Stimulated activated CD8-positive, alpha-beta memory T cell treated with anti-CD3 and anti-CD28 coated beads, Interleukin-15, amount 100 ng/mL, for 24 hours (primary cell): ENCODE measurements around the gene FRYL.
"Not testable (repeated sequence)": the region's sequence is repeated elsewhere in the genome, so short reads cannot be mapped to it uniquely, and the experiment has no call there.

ENCODE experiments used
- DNase-seq: peaks from one replicate; pipeline ENCODE4 v3.0.0-alpha.2; 2020; ENCODE audit warnings: low read depth

The FRYL gene

DNA sequence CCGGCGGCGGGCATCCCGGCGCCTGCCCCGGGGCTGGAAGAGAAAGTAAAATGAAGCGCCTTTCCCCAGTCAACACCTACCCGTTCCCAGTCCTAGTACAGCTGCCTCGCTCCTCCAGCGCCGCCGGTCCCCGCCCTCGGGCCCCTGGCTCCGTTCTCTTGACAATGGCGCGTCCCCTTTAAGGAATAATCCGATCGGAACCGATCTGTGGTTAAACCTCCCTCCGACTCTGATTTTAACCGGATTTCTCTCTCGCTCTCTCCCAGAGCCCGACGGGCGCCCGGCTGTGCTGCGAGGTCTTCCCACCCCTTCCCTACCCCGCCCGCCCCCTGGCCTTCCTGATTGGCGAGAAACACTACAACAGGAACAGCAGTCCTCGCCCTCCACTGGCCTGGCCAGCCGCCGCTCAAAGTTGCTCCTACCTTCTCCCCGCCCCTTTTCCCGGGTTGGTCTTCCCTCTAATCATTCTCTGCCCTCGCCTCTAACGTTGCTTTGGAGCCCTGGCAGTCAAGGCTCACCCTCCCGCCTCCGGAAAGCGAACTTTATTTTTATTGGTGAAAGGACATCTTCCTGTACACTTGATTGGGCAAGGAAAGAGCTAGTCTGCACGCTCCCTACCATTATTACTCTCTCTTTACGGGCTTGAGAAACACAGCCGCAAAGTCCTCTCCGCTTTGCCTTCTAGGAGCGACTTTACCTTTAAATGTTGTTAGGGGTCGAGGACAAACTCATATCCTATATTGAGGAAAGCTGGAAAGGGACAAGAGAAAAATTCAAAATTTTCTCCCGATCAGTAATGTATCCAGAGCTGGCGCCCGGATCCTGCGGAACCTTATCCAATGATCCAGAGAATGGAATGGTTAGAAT lies at the start of gene FRYL:
FRYL (minus strand) TSS at position 282 of the 867 bp plus-strand sequence. CDS start 145,869 bp downstream, outside the sequence.
- DNase-seq = peak; percentile 73

GRCh38 chr4:48827622-48828021 lies 47.5 kb upstream of the FRYL start:
- DNase-seq = no peak

GRCh38 chr4:48821431-48821830 lies 41.4 kb upstream of the FRYL start:
- not testable (repeated sequence) for DNase-seq

- no peak for DNase-seq
Measured at GRCh38 chr4:48816971-48817370, 36.9 kb upstream of the FRYL start.

DNA sequence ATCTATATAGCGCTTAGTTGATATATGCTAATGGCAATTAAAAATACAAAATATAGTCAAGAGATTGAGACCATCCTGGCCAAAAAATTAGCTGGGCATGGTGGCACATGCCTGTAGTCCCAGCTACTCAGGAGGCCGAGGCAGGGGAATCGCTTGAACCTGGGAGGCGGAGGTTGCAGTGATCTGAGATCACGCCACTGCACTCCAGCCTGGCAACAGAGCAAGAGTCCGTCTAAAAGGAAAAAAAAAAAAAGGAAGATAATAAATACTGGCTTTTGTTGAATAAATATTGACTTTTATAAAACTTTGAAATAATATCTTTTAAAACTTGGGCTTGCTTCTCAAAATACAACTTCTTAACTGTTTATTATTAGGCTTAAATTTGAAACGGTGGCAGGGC lies 36.2 kb upstream of the FRYL start:
- not testable (repeated sequence) for DNase-seq

GRCh38 chr4:48815483-48815882 lies 35.4 kb upstream of the FRYL start:
- no peak for DNase-seq

DNA sequence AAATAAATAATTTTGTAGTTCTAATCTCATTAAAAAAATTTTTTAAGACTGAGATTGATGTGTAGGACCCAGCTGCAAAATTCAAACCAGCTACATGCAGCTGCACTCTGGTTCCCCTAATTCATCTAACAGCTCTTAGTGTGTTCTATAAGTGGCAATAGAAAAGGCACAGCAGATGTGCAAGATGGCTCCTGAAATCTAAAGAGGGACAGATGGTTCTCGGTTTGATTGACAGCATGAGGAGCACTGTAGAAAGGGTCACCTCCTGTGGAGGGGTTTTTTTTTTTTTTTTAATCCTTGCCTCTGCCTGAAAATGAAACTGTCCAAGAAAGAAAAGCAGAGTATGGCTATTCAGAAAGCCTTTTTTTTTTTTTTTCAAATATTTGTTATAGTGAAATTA lies 33.9 kb upstream of the FRYL start:
- no peak for DNase-seq

DNA sequence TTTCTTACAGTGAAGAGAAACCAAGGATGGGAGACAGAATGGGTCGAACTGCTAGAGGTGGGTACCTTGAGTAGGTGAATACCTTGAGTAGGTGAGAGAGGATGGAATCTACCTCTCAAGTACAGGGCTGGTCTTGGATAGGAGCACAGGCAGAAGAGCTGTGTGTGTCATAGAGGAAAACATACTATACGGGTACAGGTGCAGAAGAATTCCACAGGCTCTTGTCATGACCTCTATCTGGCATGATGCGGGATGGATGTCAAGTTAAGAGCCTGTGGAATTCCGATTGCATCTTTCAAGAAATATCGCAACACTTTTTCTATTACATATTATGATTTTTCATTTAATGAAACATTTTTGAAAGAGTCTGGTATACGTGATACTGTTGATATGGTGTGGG lies 32.8 kb upstream of the FRYL start:
- no peak for DNase-seq

DNA sequence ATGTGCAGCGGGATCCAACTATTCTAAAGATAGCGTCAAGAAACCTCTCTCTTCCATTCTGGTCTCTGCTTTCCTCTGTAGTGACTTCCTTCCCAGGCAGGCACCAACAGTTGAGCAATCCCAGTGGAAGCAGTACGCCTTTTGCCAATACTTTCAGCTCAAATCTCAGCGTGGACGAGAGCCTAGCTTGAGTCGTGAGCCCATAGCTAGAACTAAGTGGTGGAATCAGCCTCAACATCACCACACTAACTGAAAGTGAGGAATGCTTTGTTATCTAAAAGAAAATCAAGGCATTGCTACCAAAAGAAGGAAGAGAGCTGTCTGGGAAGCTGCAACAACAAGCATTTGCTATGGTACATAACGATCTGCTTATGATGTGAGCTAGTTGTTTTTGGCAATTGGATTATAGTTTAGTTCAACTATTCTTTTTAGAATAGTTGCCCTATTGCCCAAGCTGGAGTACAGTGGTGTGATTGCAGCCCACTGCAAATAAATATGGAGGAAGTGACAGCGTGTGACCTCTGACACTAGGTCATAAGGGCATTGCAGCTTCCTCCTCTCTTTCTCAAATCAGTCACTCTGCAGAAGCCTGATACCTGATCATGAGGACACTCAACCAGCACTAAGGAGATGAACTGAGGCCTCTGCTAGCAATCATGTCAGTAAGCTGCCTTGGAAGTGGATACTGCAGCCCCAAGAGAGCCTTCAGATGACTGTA lies 24.7 kb upstream of the FRYL start:
- DNase-seq = no peak

- no peak for DNase-seq
Measured at GRCh38 chr4:48801016-48801715, 21.1 kb upstream of the FRYL start.

- not testable (repeated sequence) for DNase-seq
Measured at GRCh38 chr4:48800155-48800554, 20.1 kb upstream of the FRYL start.

DNA sequence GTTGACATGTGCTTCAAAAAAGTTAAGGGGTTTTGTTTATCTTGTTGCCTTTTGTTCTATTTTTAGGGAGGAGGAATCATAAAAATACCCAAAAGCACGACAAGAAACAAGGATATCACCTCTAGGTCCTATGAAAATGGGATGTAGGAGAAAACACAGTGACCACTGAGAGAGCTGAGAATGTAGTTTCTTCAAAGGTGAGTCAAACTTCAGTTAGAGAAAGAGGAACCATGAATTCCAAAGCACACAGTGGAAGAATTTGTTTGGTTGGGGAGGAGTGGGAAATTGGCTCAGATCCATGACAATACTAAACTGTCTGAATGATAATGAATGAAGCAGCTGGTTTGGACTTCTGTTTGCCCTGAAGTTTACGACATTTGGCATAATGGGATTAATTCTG lies 19.1 kb upstream of the FRYL start:
- no peak for DNase-seq

GRCh38 chr4:48798117-48798516 lies 18.0 kb upstream of the FRYL start:
- DNase-seq = no peak

DNA sequence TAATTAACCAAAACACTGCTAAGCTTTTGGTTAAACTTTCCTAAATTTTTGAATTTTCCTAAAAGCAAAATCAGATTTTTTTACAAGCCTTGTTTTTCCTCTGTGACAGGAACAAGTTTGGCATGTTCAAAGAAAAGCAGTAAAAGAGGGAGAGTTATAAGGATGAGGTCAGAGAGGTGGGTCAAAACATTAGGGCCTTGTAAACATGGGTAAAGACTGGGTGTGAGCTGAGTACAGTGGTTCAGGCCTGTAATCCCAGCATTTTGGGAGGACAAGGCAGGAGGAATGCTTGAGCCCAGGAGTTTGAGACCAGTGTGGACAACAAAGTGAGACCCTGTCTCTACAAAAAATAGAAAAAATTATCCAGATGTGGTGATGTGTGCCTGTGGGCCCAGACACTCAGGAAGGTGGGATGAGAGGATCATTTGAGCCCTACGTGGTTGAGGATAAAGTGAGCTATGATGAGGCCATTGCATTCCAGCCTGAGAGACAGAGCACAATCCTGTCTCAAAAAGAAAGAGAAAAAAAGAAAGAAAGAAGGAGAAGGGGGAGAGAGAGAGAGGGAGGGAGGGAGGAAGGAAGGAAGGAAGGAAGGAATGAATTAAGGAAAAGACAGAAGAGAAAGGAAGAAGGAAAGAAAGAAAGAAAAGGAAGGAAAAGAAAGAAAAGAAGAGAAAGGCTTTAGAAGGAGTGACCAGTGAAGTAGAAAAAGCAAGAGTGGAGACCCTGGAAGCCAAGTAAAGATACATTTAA lies 17.0 kb upstream of the FRYL start:
- no peak for DNase-seq

DNA sequence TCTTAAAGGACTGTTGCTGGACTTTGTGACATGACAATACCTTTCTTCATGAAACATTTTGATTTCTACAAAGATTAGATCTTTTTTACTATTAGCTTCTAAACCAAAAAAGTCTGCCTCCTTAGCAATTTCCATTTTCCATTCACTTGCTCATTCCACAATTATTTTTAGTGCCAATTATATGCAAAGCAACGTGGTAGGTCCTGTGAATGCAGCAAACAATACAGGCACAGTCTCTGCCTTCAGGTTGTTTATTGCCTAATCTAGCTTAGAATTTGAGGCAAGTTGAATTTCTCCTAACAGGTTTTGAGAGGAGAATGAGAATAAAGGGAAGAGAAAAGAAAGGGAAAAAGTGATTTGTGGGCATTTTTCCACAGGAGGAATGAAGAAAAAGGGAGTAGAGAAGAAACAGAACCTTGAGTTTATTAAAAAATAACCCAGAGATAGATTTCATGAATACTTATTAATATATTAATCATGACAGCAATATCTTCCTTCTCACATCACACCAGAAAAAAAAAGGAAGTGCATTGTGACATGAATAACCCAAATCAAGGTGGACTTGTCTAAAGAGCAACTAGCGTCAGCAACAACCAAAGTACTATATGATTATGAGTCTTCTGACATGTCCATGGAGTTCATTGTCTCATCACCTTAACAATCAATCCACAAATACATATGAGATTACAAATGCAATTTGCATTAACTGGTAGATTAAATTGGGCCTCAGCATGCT lies 16.3 kb upstream of the FRYL start:
- no peak for DNase-seq

DNA sequence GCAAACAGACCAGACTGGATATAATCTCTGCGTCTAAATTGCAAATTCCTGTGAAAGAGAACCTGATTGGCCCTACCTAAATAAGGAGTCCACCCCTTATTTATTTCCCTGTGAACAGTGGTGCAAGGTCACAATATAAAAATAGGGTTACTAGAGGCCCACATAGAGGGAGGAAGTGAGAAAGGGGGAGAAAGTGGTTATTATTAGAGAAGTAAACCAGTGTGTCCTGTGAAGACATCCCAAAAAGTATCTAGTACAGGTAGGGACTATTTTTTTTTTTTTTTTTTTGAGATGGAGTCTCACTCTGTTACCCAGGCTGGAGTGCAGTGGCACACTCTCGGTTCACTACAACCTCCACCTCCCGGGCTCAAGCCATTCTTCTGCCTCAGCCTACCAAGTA lies 15.0 kb upstream of the FRYL start:
- DNase-seq = no peak

DNA sequence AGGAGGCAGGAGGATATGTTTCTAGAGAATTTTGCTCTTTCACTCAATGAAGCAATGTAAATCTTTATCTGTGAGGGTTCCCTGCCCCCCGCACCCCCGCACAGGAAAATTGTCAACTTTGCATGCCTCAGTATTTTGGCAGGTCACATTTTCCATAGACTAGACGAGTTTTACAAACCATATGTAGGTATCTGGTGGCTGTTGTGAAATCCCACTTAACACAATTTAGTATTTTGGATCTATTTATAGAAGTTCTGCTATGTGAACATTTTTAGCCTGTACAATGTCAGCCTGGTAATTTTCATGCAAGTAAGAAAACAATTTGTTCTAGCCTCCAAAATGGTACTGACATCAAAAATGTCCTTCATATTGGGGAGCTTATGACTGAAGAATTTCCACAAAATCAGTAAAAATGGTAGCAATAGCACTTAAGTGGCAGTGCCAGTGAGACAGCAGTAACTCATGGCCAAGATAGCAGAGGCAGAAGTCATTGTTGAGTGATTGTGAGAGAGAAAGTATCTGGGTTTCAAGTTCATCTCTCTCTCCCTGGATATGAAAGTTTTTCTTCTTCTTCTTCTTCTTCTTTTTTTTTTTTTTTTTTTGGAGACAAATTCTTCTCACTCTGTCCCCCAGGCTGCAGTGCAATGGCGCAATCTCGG lies 12.4 kb upstream of the FRYL start:
- no peak for DNase-seq

- no peak for DNase-seq
Measured at GRCh38 chr4:48791313-48791712, 11.2 kb upstream of the FRYL start.

- no peak for DNase-seq
Measured at GRCh38 chr4:48790561-48790960, 10.5 kb upstream of the FRYL start.

DNA sequence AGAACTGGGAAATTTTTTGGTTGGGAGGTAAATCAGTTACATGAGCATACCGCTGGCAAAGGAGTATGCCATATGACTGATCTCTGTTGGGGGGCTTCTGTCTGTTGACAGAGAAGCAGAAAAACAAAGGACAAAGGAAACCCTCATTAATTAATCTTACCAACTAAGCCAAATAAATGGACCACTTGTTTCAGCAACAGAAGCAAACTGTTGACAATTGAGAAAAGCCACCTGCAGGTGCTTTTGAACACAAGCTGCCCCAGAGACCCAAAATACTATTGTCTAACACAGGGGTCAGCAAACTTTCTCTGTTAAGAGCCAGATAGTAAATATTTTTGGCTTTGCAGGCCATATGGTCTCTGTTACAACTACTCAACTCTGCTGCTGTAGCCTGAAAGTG lies 7.0 kb upstream of the FRYL start:
- no peak for DNase-seq

- DNase-seq = no peak
Measured at GRCh38 chr4:48786549-48786948, 6.5 kb upstream of the FRYL start.
